Keratinocyte (primary cell): ENCODE results near the gene GLIPR1.

ENCODE experiments used
- CTCF ChIP-seq, 3 experiments: IDR thresholded peaks in 1 of 3; conservative IDR thresholded peaks in 1 of 3; optimal IDR thresholded peaks in 1 of 3; 2 replicates in 2 of 3; 3 replicates in 1 of 3; pipeline versions ENCODE3 to v1.5.1; 2011; ENCODE audit warnings: low read length in 3 of 3, mild to moderate bottlenecking in 3 of 3, moderate library complexity in 2 of 3, control low read depth in 1 of 3, inconsistent platforms in 1 of 3; ENCODE audit not compliant: insufficient read depth in 2 of 3; ENCODE audit errors: extremely low read depth in 1 of 3
- EZH2 ChIP-seq: IDR thresholded peaks from one replicate; pipeline ENCODE4 v1.6.1; 2012; ENCODE audit warnings: inconsistent platforms, mild to moderate bottlenecking, low read length, moderate library complexity

- TF ChIP-seq CTCF (optimal IDR thresholded peaks at IDR 0.05 in 1 of 3, IDR thresholded peaks at IDR 0.05 in 1 of 3, conservative IDR thresholded peaks at IDR 0.05 in 1 of 3; ENCODE audit: extremely low read depth in 1 of 3, insufficient read depth in 2 of 3, low read length in 3 of 3) = no peak
- no peak for TF ChIP-seq EZH2
These were observed 604 bp downstream of the GLIPR1 start for GRCh38 chr12:75481013-75481705.
